Heart left ventricle (tissue), 16 donors: Measurements from ENCODE around the gene DCLK1. TPM values are rescaled to one million over a fixed set of nuclear protein-coding genes. Genes with fewer than 3 reads are reported as not detected.

Source experiments
- ATAC-seq, 4 donors: fragments of 200-7000 bp; cut with Tn5 transposase; one replicate each; pipeline ENCODE4 v1.9.1; 2020 to 2022; ENCODE audit warnings: moderate library complexity in 4 of 4, mild to moderate bottlenecking in 3 of 4, moderate number of reproducible peaks in 1 of 4
- DNase-seq, 5 donors: peaks; one replicate each; pipeline ENCODE4 v3.0.0-alpha.2; 2020
- H3K27ac ChIP-seq, 12 donors: fragments of 200-600 bp; sonication (generic) in 4 of 12; one replicate each; pipeline versions ENCODE4 v1.5.0 to v1.8.0; 2016 to 2022; ENCODE audit warnings: mild to moderate bottlenecking in 2 of 12
- H3K27me3 ChIP-seq, 9 donors: fragments of 200-600 bp; sonication (generic) in 2 of 9; one replicate each; pipeline versions ENCODE4 v1.5.1 to v1.8.0; 2016 to 2022; ENCODE audit warnings: mild to moderate bottlenecking in 3 of 9
- H3K36me3 ChIP-seq, 9 donors: fragments of 200-600 bp; sonication (generic) in 2 of 9; one replicate each; pipeline versions ENCODE4 v1.5.0 to v1.8.0; 2018 to 2022; ENCODE audit warnings: mild to moderate bottlenecking in 2 of 9
- H3K4me1 ChIP-seq, 12 donors: fragments of 200-600 bp; sonication (generic) in 4 of 12; one replicate each; pipeline versions ENCODE4 v1.5.0 to v1.8.0; 2016 to 2022; ENCODE audit warnings: mild to moderate bottlenecking in 3 of 12
- H3K4me3 ChIP-seq, 12 donors: fragments of 200-600 bp; sonication (generic) in 4 of 12; one replicate each; pipeline versions ENCODE4 v1.5.0 to v1.8.0; 2017 to 2022; ENCODE audit warnings: mild to moderate bottlenecking in 9 of 12, moderate library complexity in 4 of 12
- H3K9me3 ChIP-seq, 12 donors: fragments of 200-600 bp; sonication (generic) in 4 of 12; one replicate each; pipeline versions ENCODE4 v1.5.0 to v1.8.0; 2016 to 2022; ENCODE audit warnings: mild to moderate bottlenecking in 1 of 12
- CTCF ChIP-seq, 12 donors: fragments of 200-600 bp; sonication (generic) in 4 of 12; IDR thresholded peaks; one replicate each; pipeline versions ENCODE4 v1.5.0 to v1.8.0; 2018 to 2022; ENCODE audit warnings: antibody characterized with exemption in 12 of 12, mild to moderate bottlenecking in 5 of 12
- POLR2A ChIP-seq, 2 donors: fragments of 450-650 bp; IDR thresholded peaks; one replicate each; pipeline ENCODE4 v1.6.1; 2017; ENCODE audit warnings: antibody characterized with exemption in 2 of 2, mild to moderate bottlenecking in 2 of 2, moderate library complexity in 2 of 2
- WGBS, 4 donors: extraction: QIAGEN DNeasy Blood & Tissue Kit in 2 of 4; methylation state at CpG; one replicate each; pipeline versions ENCODE4 v1.1.5 to v1.1.7; 2013 to 2018; 5-methylcytosine and 5-hydroxymethylcytosine counted together
- intact Hi-C, 10 donors: fragments of 100-400 bp; cut with DNase I; formaldehyde crosslinking; loops; one replicate each; pipeline versions ENCODE4 v1.11.1 to v1.14.2; 2022
- polyA plus RNA-seq, 2 donors: library from polyadenylated mRNA; stranded (reverse); fragments of 200-250 nt; gene quantifications; one replicate each; pipeline ENCODE4 v1.2.3, GENCODE V29; 2013
- total RNA-seq, 9 donors: library from RNA; depleted of rRNA in 2 of 9; stranded (reverse); fragments of >200 nt in 2 of 9; fragmentation: NEBNext Ultra II Directional in 3 of 9; extraction: Animal tissue kit (Norgen Biotek cat#: 25700) in 3 of 9; gene quantifications; one replicate each; pipeline versions ENCODE4 v1.1.0 to v1.2.4, GENCODE V29; 2016 to 2023
- donor health status: ischemic (EF 13 %, LVEDD 7.1; RV severe dilation, severe dysfunction).
- donor health status: healthy with polysubstance abuse.
- donor health status: DM: no; HTN: yes; CAD: no.
- donor health status: DM: no; HTN: no; CAD: no.
- donor health status: ischemic (EF 25% LVEDD 6.9; RV normal size, moderate dysfunction).
- donor health status: ischemic (EF 25% LVEDD 5.7; RV mildly dilated, moderate dysfunction).
- donor health status: healthy.
- donor health status: DM: yes; HTN: yes; CAD: no.
- donor health status: ischemic (EF 35%, LVEDD 5.7; RV mildly dilated, moderate dysfunction).
- donor health status: nonischemic (EF 11% LVEDD 7.7; RV severe dilation, severe dysfunction).
- donor health status: DM: yes; HTN: yes; CAD: no.
- donor health status: PGD.
- donor health status: ischemic (EF 29% LVEDD 5.4; RV normal size, mild dysfunction).
- donor health status: nonischemic (EF 23%, LVEDD 6.1; RV moderate dilation, normal function).

Gene DCLK1
- total and polyA plus RNA-seq, 11 donors: 3.4 to 15.9 (median 11.2) TPM

- ATAC-seq (no peak), DNase-seq (no peak)
- Histone ChIP-seq H3K27me3 (no peaks in the 10 kb centered on the region), H3K9me3 (no peaks in the 10 kb centered on the region), H3K4me1 (peaks cover 0 to 15% (median 5%) of the 10 kb centered on the region in 12 donors), H3K27ac (no peak overlapping the region), H3K4me3 (no peak overlapping the region), H3K36me3 (no peaks in the 10 kb centered on the region)
- intact Hi-C loops: no loop called here
- WGBS, 4 donors: 91 to 98% (median 97%) methylated on average over 3 of the region's 3 CpGs
- TF ChIP-seq POLR2A (IDR thresholded peaks at IDR 0.05) (no peak), CTCF (IDR thresholded peaks at IDR 0.05) (no peak)
Measured at GRCh38 chr13:35851881-35852280, 279.3 kb downstream of the DCLK1 start.

GRCh38 chr13:35851356-35851755 lies 279.8 kb downstream of the DCLK1 start:
- Histone ChIP-seq H3K9me3 (no peaks in the 10 kb centered on the region), H3K4me1 (peaks cover 0 to 15% (median 5%) of the 10 kb centered on the region in 12 donors), H3K27me3 (no peaks in the 10 kb centered on the region), H3K36me3 (no peaks in the 10 kb centered on the region), H3K27ac (peak overlapping the region in 1 of 12 donors; percentile 19), H3K4me3 (no peak overlapping the region)
- ATAC-seq (no peak), DNase-seq (no peak)
- 64 to 73% (median 71%) methylated on average over 5 of the region's 5 CpGs for WGBS, 4 donors
- TF ChIP-seq CTCF (IDR thresholded peaks at IDR 0.05): no peak
- no peak for TF ChIP-seq POLR2A (IDR thresholded peaks at IDR 0.05)
- intact Hi-C loops: no loop called here

- ATAC-seq (no peak), DNase-seq (no peak)
- Histone ChIP-seq H3K9me3 (no peaks in the 10 kb centered on the region), H3K4me1 (peaks cover 0 to 15% (median 5%) of the 10 kb centered on the region in 12 donors), H3K36me3 (no peaks in the 10 kb centered on the region), H3K4me3 (no peak overlapping the region), H3K27ac (no peak overlapping the region), H3K27me3 (no peaks in the 10 kb centered on the region)
- intact Hi-C loops: no loop called here
- TF ChIP-seq CTCF (IDR thresholded peaks at IDR 0.05): no peak
- no peak for TF ChIP-seq POLR2A (IDR thresholded peaks at IDR 0.05)
- 90 to 95% (median 93%) methylated on average over 5 of the region's 5 CpGs for WGBS, 4 donors
Measured at GRCh38 chr13:35850569-35850968, 280.6 kb downstream of the DCLK1 start.

- WGBS, 4 donors: 92 to 95% (median 94%) methylated on average over 2 of the region's 2 CpGs
- Histone ChIP-seq H3K27me3 (no peaks in the 10 kb centered on the region), H3K36me3 (no peaks in the 10 kb centered on the region), H3K4me3 (no peak overlapping the region), H3K27ac (peak overlapping the region in 2 of 12 donors; percentile 26 to 48), H3K9me3 (no peaks in the 10 kb centered on the region), H3K4me1 (peaks cover 0 to 15% (median 5%) of the 10 kb centered on the region in 12 donors)
- no peak for DNase-seq
- no peak for ATAC-seq
- intact Hi-C loops: no loop called here
- TF ChIP-seq POLR2A (IDR thresholded peaks at IDR 0.05) (no peak), CTCF (IDR thresholded peaks at IDR 0.05) (no peak)
Measured at GRCh38 chr13:35849256-35849644, 281.9 kb downstream of the DCLK1 start.
